Activated naive CD4-positive, alpha-beta T cell treated with anti-CD3 and anti-CD28 coated beads, Interleukin-2, amount 50 U/mL, for 16 hours (primary cell): ENCODE data around the gene PEPD.

ENCODE experiments used
- DNase-seq: peaks from one replicate; pipeline ENCODE4 v3.0.0-alpha.2; 2020

PEPD gene

DNA sequence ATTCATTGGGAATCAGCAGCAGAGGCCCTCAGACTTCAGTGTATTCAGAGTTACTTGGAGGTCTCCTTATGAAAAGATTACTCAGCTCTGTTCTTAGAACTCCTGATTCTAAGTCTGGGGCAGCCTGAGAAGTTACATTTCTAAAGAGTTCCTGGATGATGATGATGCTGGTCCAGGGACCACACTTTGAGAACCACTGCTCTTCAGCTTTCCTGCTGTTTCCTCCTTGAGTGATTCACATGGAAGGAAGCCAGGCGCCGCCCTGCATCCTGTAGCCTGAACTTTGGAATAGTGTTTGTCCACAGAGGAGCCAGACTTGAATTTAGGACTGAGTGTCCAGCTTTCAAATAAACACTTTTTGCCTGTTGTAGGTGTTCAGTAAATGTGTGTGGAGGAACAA is 145.2 kb downstream of the PEPD start:
- no peak for DNase-seq

DNA sequence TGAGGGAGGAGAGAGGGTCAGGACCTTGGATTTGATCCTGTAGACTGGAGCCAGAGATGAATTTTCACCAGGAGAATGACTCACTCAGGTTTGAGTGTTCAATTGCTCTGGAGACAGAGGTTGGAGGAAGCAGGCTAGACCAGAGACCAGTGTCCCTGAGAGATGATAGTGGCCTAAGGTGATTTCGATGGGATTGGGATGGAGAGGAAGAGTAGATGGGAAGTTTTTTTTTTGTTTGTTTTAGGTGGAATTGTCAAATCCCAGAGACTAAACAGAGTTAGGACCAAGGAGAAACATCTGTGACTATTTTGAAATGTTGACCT is 145.8 kb downstream of the PEPD start:
- DNase-seq: no peak

DNA sequence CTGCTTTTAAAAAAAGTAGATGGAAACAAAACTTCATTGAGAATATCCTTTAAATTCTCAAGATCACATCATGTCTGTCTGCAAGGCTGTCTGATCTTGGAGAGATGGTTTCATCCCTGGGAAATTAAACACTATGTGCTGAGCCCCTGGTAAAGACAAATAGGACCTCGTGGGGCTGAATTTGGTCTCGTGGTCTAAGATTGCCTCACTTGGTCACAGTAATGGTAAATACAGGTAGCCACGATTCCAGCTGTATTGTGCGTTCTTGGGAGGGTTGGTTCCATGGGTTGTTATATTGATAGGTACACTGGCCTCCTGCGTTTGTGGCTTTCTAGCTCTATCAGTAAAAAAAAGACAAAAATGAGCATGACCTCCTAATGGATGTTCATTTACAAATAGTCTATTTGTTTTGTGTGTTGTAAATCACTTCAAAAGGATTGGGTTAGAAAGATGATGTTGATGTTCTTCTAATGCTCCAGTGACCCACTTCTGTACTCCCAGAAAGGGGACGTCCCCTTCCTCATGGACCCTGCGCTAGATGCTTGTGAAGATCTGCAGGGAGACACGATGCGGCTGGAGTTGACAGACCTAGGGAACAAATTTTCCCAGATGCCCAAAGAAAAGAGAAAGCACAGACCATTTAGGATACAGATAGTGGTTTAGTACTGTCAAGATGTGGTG is 146.3 kb downstream of the PEPD start:
- DNase-seq: no peak

DNA sequence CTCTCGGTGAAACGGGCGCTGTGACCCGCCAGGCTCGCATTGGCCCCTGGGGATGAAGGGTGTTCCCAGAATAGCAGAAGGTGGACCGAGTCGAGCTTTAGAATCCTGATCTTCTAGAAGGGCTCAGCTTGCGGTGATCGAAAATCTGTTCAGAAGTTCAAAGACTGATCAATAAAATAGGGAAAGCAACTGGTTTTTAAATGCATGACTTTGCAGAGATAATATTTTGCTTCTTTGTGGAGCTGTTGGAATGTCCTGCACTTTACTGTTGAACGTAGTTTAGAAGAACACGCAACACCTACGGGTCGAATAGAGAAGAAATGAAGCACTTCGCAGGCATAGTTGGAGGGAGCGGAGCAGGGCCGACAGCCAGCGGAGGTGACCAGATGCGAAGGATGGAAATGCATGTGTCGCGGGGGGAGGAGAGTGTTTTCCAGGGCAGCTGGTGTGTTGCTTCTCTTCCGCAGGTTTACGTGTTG is 147.3 kb downstream of the PEPD start:
- no peak for DNase-seq

DNA sequence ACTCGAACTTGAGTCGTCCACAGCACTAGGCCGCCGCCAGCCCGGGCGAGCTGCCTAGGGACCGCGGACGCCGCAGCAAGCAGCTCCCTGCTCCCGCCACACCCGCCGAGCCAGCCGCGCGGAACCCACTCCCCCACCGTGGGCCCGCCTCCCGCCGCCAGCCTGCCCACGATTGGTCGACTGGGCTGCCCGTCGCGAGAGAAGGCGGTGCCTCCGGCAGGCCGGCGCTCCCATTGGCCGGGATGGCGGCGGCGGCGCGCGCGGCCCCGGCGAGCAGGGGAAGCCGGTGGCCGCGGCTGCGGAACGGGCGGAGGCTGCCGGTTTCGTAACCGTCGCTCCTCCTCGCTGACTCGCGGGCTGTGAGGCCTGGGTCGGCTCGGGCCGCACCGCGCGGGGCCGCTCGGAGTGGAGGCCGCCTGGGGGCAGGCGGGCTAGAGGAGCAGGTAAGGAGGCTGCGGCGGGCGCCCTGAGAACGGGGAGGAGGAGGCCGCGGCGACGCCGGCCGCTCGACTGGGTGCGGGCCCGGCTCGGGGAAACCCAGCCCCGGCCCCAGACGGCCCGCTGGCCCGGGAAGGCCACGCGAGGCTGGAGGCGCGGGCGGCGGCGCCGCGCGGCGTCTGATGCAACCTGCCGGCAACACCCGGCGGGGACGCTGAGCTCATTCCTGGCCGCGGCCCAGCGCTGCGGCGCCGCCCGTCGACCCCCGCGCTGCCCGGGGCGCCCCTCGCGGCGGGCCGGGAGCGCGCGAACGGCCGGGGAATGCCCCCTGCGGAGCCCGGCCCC is 147.9 kb downstream of the PEPD start, which contains the start of gene CEBPG:
Gene CEBPG, plus strand, starts transcription at position 257 of the 783 bp plus-strand sequence. CDS start 5,531 bp downstream, outside the sequence.
- DNase-seq: peak; percentile 92

DNA sequence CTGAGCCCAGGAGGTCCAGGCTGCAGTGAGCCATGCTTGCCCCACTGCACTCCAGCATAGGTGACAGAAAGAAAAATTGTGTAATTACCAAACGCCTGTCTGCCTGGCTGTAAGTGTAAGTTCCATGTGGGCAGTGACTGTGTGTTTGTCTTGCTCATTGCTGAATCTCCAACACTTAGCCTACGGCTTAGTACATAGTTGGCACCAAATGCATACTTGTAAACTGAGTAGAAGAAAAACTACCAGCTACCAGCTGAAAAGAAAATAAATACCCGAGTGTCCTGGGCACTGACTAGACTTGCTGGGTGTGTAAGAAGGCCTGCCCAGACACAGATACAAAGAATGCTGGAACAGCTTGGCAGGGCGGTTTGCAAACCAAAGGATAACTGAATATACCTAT is 150.8 kb downstream of the PEPD start:
- DNase-seq: no peak

DNA sequence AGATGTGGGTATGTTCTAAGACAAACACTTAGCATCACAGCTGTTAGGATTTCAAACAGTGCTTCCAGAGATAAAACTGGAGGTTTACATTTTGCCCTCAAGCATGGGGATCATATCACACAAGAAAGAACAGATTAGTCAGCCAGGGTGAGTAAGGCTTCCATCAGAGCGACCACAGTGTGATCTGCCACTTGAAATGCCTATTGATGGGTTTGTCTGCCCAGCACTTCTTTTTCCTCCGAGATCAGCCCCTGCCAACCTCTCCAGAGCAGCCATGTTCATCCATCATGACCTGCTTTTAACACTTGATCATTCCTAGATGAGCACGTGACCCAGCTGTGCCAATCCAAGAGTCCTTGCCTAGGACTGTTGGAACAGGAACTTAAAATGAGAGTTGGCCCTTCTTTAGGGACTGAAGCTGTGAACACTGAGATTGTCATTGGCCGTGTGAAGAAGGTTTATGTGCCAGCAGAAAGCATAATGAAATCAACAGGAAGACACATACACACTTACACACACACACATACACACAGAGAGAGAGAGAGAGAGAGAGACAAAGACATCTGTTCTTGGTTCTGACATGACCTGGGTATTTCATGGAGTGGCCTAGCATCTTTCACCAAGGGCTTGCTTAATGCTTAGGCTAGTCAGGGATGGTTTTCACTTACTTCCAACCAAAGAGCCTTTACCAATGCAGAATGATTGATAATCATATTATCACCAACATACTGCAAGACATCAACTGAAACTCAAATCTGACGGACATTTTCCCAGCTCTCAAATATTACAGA is 153.3 kb downstream of the PEPD start:
- no peak for DNase-seq

DNA sequence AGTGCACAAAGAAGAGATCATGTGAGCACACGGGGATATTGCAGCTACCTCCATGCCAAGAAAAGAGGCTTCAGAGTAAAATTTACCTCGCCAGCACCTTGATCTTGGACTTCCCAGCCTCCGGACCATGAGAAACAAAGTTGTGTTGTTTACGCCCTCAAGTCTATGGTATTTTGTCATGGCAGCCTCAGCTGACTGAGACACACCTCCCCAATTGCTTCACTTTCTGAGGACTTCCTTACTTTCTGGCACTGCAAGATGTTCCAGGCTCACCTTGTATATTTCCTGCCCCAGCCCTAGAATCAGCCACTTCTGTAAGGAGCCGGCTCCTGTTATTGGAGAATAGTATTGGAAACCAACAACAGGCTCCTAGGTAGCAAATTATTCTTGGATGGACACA is 154.7 kb downstream of the PEPD start:
- no peak for DNase-seq

DNA sequence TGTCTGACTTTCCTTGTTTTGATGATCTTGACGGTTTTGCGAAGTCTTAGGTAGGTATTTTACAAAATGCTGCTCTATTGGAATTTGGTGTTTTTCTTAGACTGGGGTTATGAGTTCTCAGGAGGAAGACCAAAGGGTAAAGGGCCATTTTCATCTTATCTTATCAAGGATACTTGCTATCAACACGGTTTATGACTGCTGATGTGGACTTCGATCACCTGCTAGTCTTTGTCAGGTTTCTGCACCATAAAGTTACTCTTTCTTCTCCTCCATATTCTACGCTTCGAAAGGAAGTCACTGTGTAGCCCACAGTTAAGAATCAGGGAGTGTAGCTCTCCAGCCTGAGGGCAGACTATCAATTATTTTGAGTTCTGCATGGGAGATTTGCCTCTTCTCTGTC is 155.5 kb downstream of the PEPD start:
- no peak for DNase-seq

DNA sequence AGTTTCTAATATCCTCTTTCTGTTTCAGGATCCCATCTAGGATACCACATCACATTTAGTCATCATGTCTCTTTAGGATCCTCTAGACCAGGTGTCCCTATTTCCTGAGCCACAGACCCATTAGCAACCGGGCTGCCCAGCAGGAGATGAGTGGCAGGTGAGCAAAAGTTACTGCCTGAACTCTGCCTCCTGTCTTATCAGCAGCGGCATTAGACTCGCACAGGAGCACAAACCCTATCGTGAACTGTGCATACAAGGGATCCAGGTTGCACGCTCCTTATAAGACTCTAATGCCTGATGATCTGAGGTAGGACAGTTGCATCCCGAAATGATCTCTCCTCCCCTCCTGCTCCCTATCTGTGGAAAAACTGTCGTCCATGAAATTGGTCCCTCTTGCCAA is 155.9 kb downstream of the PEPD start:
- no peak for DNase-seq

DNA sequence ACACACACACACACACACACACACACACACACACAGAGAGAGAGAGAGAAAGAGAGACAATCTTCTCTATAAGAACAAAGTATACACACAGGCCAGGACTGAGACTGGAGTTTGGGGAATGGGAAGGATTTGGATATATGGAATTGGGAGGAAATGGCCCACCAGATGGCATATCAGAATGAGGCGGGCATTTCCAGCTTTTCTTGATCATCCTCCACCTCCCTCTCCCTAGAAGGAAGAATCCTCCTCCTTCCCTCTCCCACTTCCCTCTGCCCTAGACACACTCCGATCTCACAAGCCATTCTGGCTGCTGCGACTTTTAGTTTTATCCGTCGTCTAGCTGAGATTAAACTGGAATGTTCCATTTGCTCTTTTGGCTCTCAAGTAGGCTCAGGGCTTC is 158.1 kb downstream of the PEPD start:
- no peak for DNase-seq

DNA sequence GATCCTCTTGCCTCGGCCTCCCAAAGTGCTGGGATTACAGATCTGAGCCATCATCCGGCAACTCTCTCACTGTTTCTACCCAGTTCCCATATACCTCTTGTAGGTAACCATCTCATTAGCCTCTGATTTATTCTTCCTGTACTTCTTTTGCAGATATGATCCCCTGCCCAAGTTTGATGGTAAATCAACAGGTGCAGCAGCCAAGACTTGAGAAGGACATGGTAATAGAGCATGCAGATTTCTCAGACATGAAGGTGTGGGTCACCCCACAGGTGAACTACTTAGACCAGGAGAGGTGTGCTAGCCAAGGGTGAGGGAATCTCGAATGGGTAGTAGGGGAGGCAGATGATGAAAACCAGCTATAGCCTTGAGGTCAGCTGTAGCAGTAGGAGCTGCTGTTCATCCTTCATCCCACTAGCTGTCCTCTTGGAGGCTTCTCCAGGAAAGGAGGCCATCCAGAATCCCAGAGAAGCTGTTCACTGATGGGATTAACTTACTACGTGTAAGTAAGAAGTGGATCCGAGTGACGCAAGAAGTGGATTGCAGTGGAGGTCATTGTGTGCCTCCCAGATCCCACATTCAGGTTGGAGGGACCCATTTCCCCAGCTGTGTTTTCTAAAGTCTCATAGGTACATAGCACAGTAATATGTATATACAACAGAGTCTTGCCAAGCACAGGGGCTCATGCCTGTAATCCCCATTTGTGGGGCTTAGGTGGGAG is 158.9 kb downstream of the PEPD start:
- no peak for DNase-seq

DNA sequence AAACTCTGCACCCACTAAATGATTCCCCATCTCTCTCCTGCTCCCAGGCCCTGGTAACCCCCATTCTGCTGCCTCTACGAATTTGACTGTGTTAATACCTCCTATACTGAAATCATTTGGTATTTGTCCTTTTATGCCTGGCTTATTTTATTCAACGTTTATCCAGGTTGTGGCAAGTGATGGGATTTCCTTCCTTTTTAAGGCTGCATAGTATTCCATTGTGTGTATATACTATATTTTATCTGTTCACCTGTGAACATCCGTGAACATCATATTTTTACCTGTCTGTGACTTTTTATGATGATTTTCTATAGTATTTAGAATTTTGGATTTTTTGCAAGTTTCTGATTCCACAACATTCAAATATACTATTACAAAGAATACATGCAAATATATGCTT is 162.0 kb downstream of the PEPD start:
- no peak for DNase-seq

DNA sequence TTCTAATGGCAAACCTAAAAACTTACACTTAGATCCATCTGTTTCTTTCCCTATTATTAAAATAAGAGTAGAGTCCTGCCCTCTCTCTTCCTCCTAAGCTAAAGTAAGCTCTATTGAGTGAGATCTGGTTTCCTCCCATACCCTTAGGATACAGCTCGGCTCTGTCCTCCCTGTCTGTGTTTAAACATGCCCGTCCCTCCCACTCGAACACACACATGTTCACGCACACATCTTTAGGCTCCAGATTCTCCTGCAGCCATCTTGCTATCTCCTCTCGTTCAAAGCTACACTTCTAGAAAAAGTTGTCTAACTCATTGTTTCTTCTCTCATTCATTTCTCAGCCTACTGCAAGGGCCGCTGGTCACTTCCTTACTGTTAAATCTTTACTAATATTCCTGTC is 163.2 kb downstream of the PEPD start:
- no peak for DNase-seq

DNA sequence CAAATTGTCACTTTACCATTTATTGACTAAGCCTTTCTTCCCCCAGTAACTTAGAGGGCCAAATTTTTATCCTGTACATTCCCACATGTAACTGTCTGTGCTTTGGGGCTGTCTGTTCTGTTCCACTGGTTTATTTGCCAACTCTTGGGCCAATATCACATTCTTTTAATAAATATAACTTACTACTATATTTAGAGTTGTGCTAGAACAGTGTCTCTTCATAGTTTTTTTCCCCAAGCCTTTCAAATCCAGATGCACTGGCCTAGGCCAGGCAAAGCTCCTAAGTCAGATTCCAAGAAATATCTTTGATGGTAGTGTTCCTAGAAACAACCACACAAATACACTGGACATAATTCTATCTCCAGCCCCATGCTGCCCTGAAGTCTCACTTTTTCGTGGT is 164.0 kb downstream of the PEPD start:
- no peak for DNase-seq

DNA sequence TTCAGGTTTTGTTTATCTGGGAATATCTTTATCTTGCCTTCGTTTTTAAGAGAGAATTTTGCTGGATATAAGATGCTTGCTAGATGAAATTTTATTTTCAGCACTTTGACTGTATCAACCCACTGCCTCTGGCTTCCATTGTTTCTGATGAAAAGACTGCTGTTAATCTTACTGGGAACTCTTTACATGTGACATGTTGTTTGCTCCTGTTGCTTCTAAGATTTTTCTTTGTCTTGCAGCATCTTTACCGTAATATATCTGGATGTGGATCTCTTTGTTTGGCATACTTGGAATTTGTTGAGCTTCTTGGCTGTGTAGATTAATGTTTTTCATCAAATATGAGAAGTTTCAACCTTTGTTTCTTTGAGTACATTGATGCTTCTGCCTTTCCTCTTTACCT is 166.1 kb downstream of the PEPD start:
- DNase-seq: no peak

DNA sequence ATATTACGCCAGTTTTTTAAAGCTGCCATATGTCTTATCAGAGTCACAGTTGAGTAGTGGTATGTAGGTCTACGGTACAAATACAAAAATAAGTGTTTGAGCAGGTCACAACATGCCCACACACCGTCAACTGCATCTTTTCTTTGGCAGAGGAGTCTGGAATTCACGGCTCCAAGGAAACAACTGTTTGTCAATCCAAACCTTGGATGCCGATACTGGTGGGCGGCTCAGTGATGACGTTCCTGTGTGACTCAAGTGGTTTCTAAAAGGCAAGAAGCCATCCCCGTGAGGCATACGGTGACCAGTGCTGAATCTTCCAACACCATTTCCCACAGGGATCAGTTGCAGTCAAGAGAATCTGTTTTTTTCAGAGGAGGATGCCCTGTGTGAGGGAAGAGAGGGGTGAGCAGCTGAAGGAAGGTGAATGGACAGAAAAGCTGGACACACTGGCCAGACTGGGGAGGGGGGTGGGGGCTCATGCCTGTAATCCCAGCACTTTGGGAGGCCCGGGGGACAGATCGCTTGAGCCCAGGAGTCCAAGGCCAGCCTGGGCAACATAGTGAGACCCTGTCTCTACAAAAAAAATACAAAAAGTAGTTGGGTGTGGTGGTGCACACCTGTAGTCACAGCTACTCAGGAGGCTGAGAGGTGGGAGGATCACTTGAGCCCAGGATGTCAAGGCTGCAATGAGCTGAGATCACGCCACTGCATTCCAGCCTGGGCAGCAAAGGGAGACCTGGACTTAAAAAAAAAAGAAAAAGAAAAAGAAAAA is 170.9 kb downstream of the PEPD start:
- no peak for DNase-seq

DNA sequence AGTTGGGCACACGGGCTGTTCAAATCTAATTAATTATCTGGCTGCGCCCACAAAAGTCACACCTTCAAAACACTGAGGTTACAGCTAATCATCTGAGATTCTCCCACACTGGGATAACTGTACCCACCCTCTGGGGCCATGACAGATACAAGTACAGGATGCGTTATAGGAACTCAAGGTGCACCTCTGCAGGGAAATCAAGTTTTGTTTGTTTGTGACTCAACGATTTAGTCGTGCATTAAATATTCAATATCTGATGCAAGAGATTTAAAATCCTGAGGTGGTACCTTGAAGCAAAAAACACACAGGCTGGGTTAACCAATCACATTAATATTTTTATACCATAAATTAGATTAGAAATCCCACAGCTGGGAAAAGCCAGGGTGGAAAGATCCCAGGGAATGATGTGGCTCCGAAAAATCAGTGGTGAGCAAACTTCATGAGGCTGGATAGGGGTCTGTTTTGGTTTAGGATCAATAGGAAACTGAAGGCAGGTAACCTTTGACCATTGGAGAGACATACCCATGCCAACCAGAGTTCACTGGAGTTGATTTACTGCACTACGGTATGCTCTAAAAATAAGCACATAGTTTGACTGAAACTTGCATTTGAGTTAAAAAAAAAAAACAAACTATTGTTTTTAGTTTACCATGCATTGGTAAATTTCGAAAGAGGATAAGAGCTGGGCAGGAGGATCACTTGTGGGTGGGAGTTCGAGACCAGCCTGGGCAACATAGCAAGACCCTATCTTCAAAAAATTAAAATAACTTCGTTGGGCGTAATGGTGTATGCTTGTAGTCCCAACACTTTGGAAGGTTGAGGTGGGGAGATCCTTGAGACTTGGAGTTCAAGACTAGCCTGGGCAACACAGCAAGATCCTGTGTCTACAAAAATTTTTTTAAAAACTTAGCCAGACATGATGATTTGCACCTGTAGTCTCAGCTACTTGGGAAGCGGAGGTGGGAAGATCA is 172.0 kb downstream of the PEPD start:
- DNase-seq: no peak

DNA sequence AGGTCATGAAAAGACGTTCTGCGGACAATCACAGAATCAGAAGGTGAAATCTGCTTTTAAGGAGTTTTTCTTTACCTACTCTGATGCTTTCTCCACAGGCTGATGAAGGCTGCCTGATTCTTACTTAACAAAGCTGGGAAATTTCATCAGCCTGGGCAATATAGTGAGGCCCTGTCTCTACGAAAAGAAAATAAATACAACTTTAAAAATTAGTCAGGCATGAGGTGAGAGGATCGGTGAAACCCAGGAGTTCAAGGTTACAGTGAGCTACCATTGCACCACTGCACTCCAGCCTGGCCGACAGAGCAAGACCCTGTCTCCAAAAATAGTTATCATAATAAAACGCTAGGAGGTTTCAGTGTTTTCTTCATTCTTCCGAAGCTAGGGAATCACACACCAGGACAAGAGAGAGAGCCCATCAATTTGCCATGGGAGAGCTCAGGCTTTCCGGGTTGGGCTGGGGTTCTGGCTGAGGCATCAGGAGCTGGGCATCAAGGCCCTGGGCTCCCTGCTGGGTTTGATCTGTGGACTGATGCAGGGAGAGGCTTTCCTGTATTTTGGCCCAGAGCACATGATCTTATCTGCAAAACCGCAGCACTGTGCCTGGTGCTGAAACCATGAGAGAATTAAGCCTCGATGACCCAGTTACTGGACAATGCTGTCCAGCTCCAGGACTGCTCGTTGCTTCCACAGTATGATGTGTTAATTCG is 173.1 kb downstream of the PEPD start:
- DNase-seq: no peak

DNA sequence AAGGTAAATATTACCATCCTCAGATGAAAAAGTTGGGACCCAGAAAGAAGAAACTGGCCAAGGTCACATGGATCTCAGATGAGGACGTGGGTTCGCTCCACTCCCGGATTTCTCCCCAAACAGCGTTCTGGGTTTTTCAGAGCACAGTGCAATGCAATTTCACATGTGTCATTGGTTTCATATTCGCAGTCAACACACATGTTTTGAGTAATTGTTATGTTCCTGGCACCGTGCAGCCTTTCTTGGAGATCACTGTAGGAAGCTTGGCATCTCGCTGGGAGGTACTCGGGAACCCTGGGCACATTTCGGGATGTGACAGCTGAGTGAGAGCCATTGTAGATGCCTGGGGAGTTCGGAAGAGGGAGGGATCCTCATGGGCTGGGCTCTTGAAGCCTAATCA is 174.3 kb downstream of the PEPD start:
- no peak for DNase-seq
